K562 (cell line): ENCODE results near the gene CCT5. TPM values are rescaled to one million over a fixed set of nuclear protein-coding genes. Genes with fewer than 3 reads are reported as not detected.

Experiments used
- BRF2 ChIP-seq: IDR thresholded peaks from 3 replicates; pipeline ENCODE4 v1.6.1; 2011; ENCODE audit warnings: borderline replicate concordance, mild to moderate bottlenecking; ENCODE audit not compliant: insufficient read length, insufficient read depth
- ETS2 ChIP-seq: IDR thresholded peaks from 2 replicates; pipeline ENCODE4 v1.6.1; 2016; ENCODE audit warnings: borderline replicate concordance, missing genetic modification characterization, mild to moderate bottlenecking, moderate library complexity, missing compliant biosample characterization; ENCODE audit not compliant: poor library complexity, severe bottlenecking
- HNRNPL ChIP-seq: fragments of 200-400 bp; formaldehyde crosslinking; IDR thresholded peaks from 2 replicates; pipeline ENCODE4 v1.6.1; 2017; ENCODE audit warnings: low read depth, mild to moderate bottlenecking, low read length
- MXI1 ChIP-seq: IDR thresholded peaks from 2 replicates; pipeline ENCODE4 v1.6.1; 2011; ENCODE audit warnings: low read depth, mild to moderate bottlenecking, improper control_type of control experiment, low read length
- NKRF ChIP-seq: fragments of 450-650 bp; IDR thresholded peaks from 2 replicates; pipeline ENCODE4 v1.6.1; 2016; ENCODE audit warnings: borderline replicate concordance
- NR1H2 ChIP-seq: sonication (generic); formaldehyde crosslinking; IDR thresholded peaks from 2 replicates; pipeline ENCODE4 v1.4.0; 2020; ENCODE audit warnings: mild to moderate bottlenecking, missing genetic modification reagents
- RERE ChIP-seq: sonication (generic); formaldehyde crosslinking; IDR thresholded peaks from 2 replicates; pipeline ENCODE4 v1.8.0; 2023; ENCODE audit warnings: missing genetic modification reagents, mild to moderate bottlenecking, borderline replicate concordance
- TCF15 ChIP-seq: fragments of 250-450 bp; sonication (Bioruptor Pico); IDR thresholded peaks from 2 replicates; pipeline ENCODE4 v1.8.0; 2022; ENCODE audit warnings: moderate library complexity, mild to moderate bottlenecking, inconsistent platforms
- THRA ChIP-seq: fragments of 450-650 bp; IDR thresholded peaks from 2 replicates; pipeline ENCODE4 v1.6.1; 2017; ENCODE audit warnings: mild to moderate bottlenecking, moderate library complexity
- ZNF134 ChIP-seq: fragments of 250-450 bp; sonication (Bioruptor Pico); conservative IDR thresholded peaks from 2 replicates; pipeline ENCODE4 v1.4.0; 2020
- polyA plus RNA-seq, 8 experiments: library from polyadenylated mRNA; depleted of rRNA in 4 of 8; stranded (reverse) in 5 of 8; unstranded in 3 of 8; fragments of >200 nt; fragmentation: Nextera tagmentation in 2 of 8; fragmentation: Illumina TruSeq in 1 of 8; extraction: Ambion mirVana in 2 of 8; extraction: Trizol in 1 of 8; gene quantifications; 2 replicates each; pipeline versions ENCODE4 v1.2.1 to v1.2.3, GENCODE V29; 2011 to 2014; ENCODE audit warnings: inconsistent platforms in 1 of 8, missing spikeins in 1 of 8
- total RNA-seq, 7 experiments: library from RNA; depleted of rRNA in 6 of 7; stranded (reverse); fragments of >200 nt in 6 of 7; fragmentation: Illumina TruSeq in 2 of 7; extraction: Trizol in 2 of 7; gene quantifications; 2 replicates each; pipeline versions ENCODE4 v1.2.1 to v1.2.3, GENCODE V29; 2011 to 2021; ENCODE audit warnings: low replicate concordance in 1 of 7

The CCT5 gene
- total and polyA plus RNA-seq, 9 of the 15 experiments (the other 6 are each of a cell fraction or from before 2014, with no cell fraction given), result 782 to 1,606 (median 1,153) TPM

- TF ChIP-seq THRA, result no peak
- no peak for TF ChIP-seq RERE (CRISPR knock-in tag)
- TF ChIP-seq ETS2 (tag), result no peak
- no peak for TF ChIP-seq ZNF134 (CRISPR knock-in tag)
- no peak; the same call in 1 of the 2 replicates for TF ChIP-seq MXI1
- TF ChIP-seq NKRF, result peak; percentile 87; the same call in 1 of the 2 replicates
- no peak for TF ChIP-seq BRF2
- no peak for TF ChIP-seq NR1H2
- no peak for TF ChIP-seq TCF15
- TF ChIP-seq HNRNPL, result no peak
Observed at GRCh38 chr5:10307206-10308148, 57.4 kb downstream of the CCT5 start, which contains the start of gene CMBL (continued).
